HG03108 (cell line): ENCODE data around the gene PNMA6E.

Source experiments
- ATAC-seq: cut with Tn5 transposase; IDR thresholded peaks from one replicate; pipeline ENCODE4 v1.9.1; 2021; ENCODE audit warnings: moderate library complexity; ENCODE audit not compliant: unreplicated experiment

PNMA6E gene

DNA sequence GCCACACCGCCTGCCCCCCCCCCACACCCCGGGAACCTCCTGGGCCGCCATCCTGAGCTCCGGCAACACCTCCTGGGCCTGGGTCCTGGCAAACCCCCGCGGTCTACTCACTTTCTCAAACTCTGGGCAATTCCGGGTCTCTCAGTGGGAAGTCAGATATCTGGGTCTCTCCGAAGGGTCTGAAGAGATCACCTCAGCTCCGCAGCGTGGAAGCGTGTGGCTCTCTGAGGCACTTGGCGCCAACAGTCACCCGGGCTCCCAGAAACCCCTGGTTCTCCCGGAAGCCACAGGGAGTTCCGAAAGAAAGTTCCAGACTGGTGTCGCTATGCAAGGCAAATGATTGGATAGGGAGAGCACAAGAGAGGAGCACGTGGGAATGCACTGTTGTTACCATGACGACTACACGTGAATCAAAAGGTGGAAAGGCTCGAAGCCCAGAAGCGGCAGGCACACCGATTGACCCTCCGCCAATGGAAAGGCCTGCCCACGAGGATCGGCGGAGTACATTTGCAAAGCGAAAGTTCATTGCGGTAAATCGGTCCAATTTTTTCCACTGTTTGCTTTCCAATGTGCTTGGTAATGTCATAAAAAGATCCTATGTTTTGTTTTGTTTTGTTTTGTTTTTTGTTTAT lies at the start of gene PNMA6E:
Gene PNMA6E (minus strand): TSS at position 218 of the 632 bp plus-strand sequence. CDS start 2,501 bp downstream, outside the sequence.
- ATAC-seq: no peak

DNA sequence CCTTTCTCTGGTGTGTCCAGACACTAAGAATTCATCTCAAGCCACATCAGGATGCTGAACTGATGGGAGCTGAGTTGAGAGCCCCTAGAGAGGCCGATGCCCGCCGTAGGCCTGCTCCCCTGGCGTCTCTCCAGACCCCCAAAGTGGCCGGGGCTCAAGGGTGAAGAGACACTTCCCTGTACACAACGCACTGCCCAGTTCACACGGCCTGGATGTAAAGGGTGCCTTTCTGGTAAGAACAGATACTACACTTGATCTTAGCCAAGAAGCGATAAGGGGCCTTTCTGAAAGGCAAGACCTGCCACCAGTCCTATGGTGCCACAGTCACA lies 49.8 kb upstream of the PNMA6E start:
- no peak for ATAC-seq

DNA sequence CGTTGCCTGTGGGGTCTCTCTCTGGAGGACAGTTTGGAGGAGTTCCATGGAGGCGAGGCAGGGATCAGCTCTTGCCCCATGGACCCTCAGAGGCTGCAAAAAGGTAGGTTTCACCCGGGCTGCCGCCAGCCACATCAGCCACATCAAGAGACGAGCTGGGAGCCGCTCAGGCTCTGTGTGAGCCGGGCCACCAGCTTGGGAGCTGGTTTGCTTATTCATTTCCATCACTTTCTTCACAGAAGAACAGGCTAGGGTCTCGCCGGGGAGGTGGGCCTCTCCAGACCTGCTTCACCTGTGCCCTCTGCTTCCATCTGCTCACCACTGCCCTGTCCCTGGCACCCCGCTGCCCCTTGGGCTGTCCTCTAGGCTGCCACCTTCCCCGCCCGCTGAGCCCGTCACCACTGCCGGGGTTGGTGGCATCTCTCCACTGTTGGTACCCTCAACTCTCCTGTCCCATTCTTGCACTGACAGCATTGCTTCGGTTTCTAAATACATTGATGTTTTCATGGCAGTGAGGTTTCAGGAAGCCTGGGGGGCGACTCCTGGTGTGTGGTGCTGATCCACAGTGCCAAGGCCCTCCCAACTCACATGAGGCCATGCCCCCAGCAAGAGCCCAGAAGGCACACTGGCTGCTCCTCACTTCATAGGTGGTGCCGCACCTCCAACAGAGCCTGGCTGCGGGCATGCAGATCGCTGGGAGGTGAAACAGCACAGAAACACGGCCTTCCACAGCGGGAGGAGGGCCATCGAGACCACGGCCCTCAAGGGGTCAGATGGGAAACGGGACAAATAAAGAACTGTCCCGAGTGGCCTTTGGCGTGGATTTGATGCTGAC lies 49.2 kb upstream of the PNMA6E start:
- ATAC-seq: no peak

DNA sequence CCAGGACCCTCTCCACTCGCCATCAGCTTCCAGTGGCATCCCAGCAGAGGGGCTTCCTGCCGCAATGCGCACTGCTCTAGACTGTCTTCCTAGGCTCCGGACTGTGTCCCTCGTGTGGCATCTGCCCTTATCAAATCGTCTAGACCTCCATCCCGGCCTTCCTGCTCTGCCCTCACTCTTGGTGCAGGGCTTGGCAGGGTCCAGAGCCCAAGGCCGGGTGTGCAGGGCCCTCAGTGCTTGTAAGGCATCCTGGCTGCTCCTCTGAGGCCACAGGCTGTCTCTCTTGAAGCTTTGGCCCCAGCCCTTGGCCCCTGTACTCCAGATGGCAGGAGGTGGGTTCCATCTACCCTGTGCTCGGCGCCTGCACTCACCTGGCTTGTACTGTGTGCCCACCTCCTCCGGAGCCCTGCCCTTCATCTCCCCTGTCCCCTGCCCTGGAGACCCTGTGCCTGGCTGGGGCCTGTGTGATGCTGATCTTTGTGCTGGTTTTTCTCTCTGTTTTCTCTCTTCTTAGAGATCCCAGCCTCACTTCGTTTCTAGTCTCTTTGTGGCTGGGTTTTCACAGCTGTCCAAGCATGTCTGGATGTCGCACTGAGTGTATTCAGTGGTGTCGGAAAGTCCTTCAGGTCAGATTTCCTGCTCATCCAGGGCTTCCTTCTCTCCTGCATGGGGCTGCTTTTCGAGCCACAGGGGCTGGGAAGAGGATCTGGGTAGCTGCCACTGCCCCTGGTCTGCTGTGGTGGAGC lies 48.4 kb upstream of the PNMA6E start:
- no peak for ATAC-seq

DNA sequence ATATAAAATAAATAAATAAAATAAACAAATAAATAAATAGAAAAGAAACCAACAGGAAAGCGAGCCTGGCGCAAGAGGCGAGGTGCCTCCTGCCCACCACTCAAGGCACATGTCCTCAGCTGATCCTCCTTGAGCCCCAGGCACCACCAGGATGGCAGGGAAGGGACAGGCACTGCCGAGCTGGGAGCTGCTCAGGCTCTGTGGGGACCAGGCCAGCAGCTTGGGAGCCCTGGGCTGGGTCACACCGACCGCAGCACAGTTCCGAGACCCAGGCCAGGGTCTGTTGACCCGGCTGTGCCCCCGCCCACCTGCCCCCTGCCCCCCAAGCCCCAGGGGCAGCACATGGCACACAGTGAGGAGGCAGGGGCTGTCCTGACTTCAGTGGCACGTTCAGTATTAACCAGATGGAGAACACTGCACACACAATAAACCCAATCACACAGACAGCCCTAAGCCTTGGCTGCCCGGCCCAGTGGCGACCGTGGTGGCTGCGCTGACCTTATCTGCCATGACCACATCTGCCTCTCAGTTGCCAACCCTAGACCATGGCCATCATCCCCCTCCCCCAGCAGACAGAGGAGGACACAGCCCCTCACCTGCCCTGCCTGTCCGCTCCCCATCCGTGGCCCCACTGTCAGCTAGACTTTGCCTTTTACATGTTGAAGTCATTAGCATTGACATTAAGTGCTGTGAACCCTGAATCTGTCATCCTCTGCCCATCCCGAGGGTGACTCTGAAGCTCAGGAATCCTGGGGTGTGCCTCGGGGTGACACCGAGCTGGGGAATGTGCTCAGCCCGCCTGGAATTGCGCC lies 47.6 kb upstream of the PNMA6E start:
- no peak for ATAC-seq

DNA sequence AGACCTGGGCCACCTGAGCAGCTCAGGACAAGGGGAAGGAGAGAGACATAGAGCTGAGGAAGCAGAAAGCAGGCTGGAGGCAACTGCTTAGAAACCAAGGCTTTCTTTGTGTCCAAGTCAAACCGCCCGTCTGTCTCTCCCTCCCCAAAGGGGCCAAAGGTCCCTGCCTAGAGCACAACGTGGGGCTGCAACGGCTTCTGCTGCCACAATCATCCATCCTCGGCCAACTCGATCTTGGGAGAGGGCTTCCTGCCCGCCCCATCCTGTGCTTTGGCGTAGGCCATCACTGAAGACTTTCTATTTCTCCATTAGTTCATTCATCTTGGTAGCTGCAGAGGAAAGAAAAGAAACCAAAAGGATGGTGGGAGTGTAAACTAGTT lies 46.4 kb upstream of the PNMA6E start:
- no peak for ATAC-seq

DNA sequence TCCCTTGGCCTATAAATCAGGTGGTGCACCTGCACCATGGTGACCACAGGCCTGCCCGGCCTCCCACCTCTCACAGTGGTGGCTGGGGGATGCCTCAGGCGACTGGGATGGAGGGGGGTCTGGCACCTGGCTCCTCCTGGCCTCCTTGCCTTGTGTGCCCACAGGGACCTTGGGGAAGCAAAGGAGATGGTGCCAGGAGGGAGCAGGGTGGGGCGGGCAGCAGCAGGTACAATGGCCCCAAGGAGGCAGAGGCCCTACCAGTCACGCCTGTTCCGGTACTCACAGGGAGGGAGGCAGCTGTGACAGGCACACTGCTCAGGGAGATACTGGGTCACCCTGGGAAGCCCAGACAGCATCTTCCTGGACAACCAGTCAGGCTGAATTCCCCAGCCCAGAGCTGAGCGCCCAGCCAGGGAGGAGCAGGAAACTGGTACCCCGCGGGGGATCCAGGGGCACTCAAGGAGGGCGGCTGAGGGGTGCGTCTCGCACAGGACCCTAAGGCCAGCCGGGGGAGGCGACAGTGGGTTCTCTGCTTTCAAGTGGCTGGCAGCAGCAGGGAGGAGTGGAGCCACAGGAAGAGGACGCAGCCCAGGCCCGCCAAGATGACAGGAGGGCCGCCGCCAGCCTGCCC lies 45.9 kb upstream of the PNMA6E start:
- ATAC-seq: no peak

DNA sequence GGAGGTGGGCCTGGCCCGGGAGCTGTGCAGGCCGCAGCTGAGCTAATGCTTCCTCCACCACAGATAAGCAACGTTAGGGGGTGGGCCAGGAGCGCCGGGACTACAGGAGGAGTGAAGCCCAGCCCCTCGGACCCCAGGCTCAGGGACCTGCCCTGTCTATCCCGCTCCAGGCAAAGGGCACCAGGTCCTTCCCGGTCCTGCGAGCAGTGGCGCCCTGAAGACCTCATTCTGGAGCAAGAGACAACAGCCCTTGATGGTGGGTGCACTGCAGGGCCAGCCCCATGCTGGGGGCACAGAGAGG lies 45.4 kb upstream of the PNMA6E start:
- no peak for ATAC-seq

DNA sequence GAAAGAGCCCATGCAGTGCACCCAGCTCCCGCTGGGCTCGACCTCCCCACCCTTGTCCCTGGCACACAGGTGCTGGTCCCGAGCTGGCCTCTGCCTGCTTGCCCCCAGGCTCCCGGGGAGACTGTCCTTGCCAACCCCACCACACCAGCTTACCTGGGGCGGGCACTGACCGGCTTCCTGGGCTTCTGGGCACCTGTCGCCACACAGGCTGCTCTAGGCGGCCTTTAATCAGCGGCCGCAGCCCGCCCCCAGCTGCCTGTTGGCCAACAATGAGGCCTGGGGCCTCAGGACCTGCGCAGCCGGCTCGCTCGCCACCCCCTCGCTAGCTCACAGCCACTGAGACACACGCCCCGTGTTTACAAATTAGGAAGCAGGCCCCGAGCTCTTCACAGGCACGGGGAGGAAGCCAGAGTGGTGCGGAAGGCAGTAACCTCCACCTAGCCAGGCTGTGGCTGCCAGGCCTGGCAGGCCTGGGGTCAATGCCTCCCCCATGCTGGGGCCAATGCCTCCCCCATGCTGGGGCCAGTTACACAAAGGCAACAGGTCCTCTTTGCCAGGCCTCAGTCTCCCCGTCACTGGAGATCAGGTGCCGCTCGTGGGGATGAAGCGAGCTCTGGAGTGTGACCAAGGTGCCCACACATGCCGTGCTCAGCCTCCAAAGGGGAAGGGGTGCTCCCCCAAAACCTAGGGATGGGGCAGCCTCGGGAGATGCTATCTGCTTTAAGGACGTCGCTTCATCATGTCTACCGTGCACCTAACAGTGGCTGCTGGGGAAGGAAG lies 44.9 kb upstream of the PNMA6E start, which contains the start of gene TREX2:
Gene TREX2 (minus strand): TSS at position 201 of the 780 bp plus-strand sequence. CDS start 626 bp downstream, outside the sequence.
- no peak for ATAC-seq

DNA sequence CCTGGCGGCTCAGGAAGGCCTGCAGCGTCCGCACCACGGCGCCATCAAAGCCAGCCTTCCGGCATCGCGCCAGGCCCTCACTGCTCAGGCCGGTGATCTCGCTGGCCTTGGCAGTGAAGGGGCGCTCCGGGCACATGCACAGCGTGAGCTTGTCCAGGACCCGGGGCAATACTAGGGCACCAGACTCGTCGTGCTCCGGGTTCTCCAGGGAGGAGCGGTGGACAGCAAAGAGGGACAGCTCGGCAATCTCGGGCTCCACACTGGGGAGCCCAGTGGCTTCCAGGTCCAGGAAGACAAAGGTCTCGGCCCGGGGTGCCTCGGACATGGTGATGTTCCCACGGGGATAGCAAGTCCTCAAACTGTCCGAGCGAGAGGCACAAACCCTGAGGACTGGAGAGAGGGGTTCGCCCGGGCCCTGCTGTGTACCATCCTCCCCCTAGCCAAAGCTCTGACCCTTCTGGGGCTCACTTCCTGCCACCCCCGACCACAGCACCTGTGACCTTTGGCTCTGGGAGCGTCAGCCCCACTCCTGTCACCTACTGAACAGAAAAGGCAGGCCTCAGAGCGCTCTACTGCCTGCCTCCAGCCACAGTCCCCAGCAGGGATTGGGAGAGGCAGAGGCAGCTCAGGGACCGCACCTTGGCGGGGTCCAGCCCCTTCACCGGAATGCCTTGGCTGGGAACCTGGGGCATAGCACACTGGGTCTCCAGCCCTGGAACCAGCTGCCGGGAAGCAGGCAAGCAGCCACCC lies 44.1 kb upstream of the PNMA6E start:
- no peak for ATAC-seq

DNA sequence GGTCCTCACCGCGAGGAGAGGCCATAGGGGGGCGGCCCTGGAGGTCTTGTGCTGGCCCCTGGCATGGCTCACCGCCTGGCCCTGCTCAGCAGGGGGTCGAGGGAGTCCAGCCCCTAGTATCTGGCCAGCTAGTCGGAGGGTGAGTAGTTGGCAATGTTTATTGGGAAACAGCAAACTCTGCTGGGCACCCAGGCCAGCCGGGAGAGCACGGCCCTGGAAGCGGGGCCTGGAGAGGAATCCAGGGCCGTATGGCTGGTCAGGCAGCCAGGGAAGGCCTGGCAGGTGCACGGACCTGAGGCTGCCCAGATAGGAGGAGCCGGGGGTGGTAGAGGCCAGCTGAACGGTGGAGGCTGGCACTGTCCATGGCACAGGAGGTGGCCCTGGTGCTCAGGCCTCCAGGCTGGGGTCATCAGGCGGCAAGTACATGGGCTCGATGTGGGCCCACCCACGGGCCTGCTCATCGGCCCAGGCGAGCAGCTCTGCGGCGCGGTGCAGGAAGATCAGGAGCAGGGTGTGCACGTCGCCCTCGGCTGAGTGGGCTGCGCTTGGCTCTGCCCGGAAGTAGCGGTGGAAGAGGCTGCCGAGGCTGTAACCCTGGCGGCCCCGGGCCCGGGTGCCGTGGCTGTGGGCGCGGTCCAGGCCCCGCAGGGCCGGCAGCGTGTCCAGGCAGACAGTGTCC lies 43.3 kb upstream of the PNMA6E start:
- no peak for ATAC-seq

DNA sequence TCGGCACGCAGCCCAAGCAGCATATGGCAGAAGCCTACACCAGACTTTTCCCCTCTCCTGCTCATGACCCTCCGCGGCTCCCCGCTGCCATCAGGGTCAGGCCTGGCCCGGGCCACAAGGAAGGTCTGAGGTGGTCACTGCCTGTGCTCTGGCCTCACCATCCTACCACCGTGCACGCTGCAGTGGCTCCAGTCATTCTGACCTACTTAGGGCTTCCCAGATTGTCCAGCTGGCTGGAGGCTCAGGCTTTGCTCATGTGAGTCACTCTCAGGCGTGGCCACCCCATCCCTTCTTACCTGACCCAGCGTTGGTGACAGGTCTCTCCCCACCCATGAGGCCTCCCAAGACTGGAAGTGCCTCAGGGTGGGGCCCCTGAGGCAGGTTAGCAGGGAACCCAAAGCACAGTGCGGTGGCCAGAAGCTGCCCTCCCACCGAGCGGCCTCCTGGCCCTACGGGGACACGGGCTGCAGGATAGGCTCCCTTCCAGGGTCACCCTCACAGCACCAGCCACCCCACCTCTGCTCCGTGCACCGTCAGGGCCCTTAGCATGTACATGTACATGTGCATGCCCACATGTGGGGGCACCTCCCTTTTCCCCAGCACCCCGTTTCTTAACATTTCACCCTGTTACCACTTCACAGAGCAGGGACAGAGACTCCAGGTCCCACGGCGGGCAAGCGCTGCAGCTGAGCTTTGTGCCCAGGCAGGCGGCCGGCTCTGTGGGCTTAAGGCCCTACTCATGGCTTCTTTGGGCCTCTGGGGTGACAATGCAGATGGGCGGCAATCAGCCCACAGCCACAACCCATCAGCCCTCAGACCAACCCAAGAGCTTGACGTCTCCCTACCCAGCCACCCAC lies 42.6 kb upstream of the PNMA6E start:
- no peak for ATAC-seq

DNA sequence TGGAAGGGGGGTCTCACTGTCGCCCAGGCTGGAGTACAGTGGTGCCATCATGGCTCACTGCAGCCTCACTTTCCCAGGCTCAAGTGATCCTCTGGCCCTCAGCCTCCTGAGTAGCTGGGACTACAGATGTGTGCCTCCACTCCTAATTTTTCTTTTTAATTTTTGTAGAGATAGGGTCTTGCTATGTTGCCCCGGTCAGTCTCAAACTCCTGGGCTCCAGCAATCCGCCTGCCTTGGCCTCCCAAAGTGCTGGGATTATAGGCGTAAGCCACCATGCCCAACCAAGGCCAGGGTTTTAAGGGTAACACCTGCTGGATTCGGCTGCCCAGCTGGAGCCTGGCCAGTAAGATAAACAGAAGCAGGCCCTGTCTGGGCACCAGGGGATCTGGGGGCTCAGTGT lies 41.3 kb upstream of the PNMA6E start:
- no peak for ATAC-seq

DNA sequence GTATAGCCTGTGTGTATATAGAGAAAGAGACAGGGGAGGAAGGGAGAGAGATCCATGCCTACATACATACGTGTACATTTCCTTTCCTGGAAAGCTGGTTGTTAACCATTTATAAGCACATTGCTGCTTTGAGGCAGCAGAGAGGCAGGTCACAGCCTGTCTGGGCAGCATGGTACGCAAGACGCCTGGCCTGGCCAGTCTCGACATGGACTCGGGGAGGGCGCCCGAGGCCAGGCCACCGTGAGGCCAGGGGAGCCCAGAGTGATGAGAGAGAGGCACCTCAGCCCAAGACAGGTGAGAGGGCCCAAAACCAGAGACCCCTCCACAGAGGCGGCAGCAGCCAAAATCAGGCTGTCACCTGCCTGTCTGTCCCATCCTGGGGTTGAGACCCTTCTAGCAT lies 40.8 kb upstream of the PNMA6E start:
- no peak for ATAC-seq

DNA sequence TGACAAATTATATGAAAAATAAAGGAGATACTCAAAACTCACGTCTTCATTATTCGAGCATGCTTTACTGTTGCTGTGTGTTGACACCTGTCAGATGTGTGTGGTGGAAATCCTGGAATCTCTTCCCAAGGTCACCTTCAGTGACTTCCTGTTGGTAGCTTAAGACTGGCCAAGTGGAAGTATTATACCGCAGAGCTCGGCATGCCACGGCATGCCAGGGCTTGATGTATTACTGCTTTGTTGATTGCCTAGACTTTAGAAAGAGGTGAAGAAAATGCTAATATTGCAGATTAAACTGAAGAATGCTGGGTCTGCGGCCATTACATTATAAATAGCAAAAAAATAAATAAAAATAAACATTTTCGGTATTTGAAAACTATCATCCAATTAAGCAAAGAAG lies 40.1 kb upstream of the PNMA6E start:
- no peak for ATAC-seq

DNA sequence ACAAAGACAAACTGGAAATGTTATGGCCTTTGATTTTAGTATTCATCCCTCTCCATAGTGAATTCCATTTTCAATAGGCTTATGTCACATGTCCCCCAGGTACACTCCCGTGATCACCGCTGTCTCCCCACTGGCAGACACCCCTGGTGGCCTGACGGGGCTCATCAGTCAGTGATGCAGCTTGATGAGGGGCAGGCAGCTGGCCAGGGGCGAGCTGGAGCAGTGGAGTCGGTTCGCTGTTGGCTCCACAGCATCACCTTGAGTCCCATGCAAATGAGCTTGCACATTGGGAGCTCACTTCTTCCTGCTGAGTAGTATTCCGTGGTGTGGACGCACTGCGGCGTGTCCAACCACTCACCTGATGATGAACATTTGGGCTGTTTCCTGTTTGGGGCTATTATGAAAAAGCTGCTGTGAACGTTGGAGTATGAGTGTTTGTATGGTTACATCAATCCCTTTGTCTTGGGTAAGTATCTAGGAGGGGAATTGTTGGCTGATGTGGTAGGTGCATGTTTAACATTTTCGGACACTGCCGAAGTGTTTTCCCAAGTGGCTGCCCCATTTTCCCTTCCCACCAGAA lies 39.5 kb upstream of the PNMA6E start:
- ATAC-seq: no peak

DNA sequence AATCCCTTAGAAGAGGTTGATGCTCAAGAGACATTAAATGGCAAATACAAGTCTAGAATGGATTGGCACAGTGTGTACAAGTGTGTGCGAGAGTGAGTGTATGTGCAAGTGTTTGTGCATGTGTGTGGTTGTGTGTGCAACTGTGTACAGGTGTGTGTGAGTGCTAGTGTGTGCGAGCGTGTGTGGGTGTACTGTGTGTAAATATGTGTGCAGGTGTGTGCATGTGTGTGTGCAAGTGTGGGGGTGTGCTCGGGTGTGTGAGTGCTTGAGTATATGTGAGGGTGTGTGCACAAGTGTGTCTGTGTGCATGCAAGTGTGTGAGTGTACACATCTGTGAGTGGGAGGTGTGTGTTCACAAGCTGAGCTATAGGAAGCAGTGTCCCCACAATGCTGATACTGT lies 38.8 kb upstream of the PNMA6E start:
- ATAC-seq: no peak
